Osteoblast (primary cell): ENCODE measurements around the gene RNF151. TPM values are rescaled to one million over a fixed set of nuclear protein-coding genes. Genes with fewer than 3 reads are reported as not detected.
A peak's percentile ranks its signal among the peaks of the same experiment; 100 is the strongest.

ENCODE experiments used
- DNase-seq: peaks from one replicate; pipeline ENCODE4 v3.0.0; 2011; ENCODE audit warnings: low spot score, mixed read lengths; ENCODE audit not compliant: insufficient read length; ENCODE audit errors: missing footprints
- H2AFZ ChIP-seq: 2 replicates; pipeline ENCODE4 v1.6.0; 2011; ENCODE audit warnings: mild to moderate bottlenecking, low read length
- H3K27ac ChIP-seq: 2 replicates; pipeline ENCODE4 v1.5.1; 2011; ENCODE audit warnings: mild to moderate bottlenecking, low read depth, low read length, moderate library complexity
- H3K27me3 ChIP-seq: 2 replicates; pipeline ENCODE4 v1.6.0; 2012; ENCODE audit warnings: mild to moderate bottlenecking, control low read depth, inconsistent platforms, low read length, moderate library complexity; ENCODE audit not compliant: insufficient read depth
- H3K36me3 ChIP-seq: 2 replicates; pipeline ENCODE4 v1.5.1; 2011; ENCODE audit warnings: mild to moderate bottlenecking, low read length, control low read depth, moderate library complexity; ENCODE audit not compliant: insufficient read depth
- H3K4me1 ChIP-seq: 2 replicates; pipeline ENCODE4 v1.5.1; 2011; ENCODE audit warnings: mild to moderate bottlenecking, low read length, control low read depth, moderate library complexity; ENCODE audit not compliant: insufficient read depth
- H3K4me2 ChIP-seq: 2 replicates; pipeline ENCODE4 v1.6.0; 2011; ENCODE audit warnings: mild to moderate bottlenecking, low read length; ENCODE audit not compliant: insufficient read depth
- H3K4me3 ChIP-seq: fragments of 200-600 bp; sonication (generic); 3 replicates; pipeline ENCODE4 v1.5.1; 2012; ENCODE audit warnings: mild to moderate bottlenecking, low read length, inconsistent platforms; ENCODE audit not compliant: insufficient read depth
- H3K79me2 ChIP-seq: 2 replicates; pipeline ENCODE4 v1.6.0; 2012; ENCODE audit warnings: mild to moderate bottlenecking, low read length, control low read depth, inconsistent platforms; ENCODE audit not compliant: insufficient read depth
- H3K9me3 ChIP-seq: 2 replicates; pipeline ENCODE4 v1.5.1; 2011; ENCODE audit warnings: low read depth, low read length, control low read depth
- H4K20me1 ChIP-seq: 2 replicates; pipeline ENCODE4 v1.6.0; 2012; ENCODE audit warnings: mild to moderate bottlenecking, low read length, control low read depth; ENCODE audit not compliant: insufficient read depth
- total RNA-seq: library from RNA; depleted of rRNA; stranded (reverse); fragments of >200 nt; gene quantifications from 2 replicates; pipeline ENCODE4 v1.2.3, GENCODE V29; 2012
- TF ChIP-seq, protein P1 (sequence below): IDR thresholded peaks from 2 replicates; pipeline ENCODE4 v1.5.1; 2011; ENCODE audit warnings: mild to moderate bottlenecking, low read depth, low read length, moderate library complexity; ENCODE audit errors: extremely low read depth

RNF151 gene
- total RNA-seq, 1 donor: 0.36 TPM

- Histone ChIP-seq H3K79me2 (no peaks in the 10 kb centered on the region), H3K4me3 (no peak overlapping the region), H3K27ac (no peak overlapping the region), H3K4me2 (no peak overlapping the region), H2AFZ (no peak overlapping the region), H3K9me3 (no peaks in the 10 kb centered on the region), H3K27me3 (no peaks in the 10 kb centered on the region), H3K36me3 (no peaks in the 10 kb centered on the region), H4K20me1 (no peaks in the 10 kb centered on the region), H3K4me1 (peaks cover 10% of the 10 kb centered on the region)
- peak; percentile 66 for DNase-seq
- TF ChIP-seq, protein P1, sequence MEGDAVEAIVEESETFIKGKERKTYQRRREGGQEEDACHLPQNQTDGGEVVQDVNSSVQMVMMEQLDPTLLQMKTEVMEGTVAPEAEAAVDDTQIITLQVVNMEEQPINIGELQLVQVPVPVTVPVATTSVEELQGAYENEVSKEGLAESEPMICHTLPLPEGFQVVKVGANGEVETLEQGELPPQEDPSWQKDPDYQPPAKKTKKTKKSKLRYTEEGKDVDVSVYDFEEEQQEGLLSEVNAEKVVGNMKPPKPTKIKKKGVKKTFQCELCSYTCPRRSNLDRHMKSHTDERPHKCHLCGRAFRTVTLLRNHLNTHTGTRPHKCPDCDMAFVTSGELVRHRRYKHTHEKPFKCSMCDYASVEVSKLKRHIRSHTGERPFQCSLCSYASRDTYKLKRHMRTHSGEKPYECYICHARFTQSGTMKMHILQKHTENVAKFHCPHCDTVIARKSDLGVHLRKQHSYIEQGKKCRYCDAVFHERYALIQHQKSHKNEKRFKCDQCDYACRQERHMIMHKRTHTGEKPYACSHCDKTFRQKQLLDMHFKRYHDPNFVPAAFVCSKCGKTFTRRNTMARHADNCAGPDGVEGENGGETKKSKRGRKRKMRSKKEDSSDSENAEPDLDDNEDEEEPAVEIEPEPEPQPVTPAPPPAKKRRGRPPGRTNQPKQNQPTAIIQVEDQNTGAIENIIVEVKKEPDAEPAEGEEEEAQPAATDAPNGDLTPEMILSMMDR: no peak
Observed at GRCh38 chr16:1946495-1947368, 19.9 kb upstream of the RNF151 start.

DNA sequence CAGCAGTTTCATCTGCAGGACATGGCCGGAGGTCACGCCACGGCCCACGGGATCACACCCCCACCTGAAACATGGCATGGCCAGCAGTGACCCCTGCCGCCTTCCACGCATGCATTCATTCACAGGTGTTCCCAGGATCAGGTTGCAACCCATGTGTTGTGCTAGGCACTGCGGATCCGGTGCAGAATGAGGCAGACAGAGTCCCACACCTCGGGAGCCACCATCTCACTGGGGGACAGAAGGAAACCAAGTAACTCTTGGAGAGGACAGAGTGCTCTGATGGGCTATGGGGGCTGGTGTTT, 19.3 kb upstream of the RNF151 start:
- Histone ChIP-seq H3K27ac (no peak overlapping the region), H3K27me3 (no peaks in the 10 kb centered on the region), H2AFZ (no peak overlapping the region), H3K4me3 (no peak overlapping the region), H3K4me2 (no peak overlapping the region), H3K9me3 (no peaks in the 10 kb centered on the region), H3K79me2 (no peaks in the 10 kb centered on the region), H4K20me1 (no peaks in the 10 kb centered on the region), H3K4me1 (peaks cover 7% of the 10 kb centered on the region), H3K36me3 (no peaks in the 10 kb centered on the region)
- DNase-seq: no peak
- TF ChIP-seq, protein P1: no peak

DNA sequence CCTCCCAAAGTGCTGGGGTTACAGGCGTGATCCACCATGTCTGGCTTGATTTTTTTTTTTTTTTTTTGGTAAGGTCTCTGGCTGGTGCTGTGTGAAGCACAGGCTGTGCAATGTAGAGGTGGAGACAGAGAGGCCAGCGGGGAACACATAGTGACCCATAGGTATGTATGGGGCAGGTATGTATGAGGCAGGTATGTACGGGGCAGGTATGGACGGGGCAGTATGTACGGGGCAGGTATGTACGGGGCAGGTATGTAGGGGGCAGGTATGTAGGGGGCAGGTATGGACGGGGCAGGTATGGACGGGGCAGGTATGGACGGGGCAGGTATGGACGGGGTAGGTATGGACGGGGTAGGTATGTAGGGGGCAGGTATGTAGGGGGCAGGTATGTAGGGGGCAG, 17.1 kb upstream of the RNF151 start:
- Histone ChIP-seq H3K27ac (no peak overlapping the region), H3K79me2 (no peaks in the 10 kb centered on the region), H3K9me3 (no peaks in the 10 kb centered on the region), H3K27me3 (no peaks in the 10 kb centered on the region), H3K4me2 (no peak overlapping the region), H2AFZ (no peak overlapping the region), H4K20me1 (no peaks in the 10 kb centered on the region), H3K4me1 (no peaks in the 10 kb centered on the region), H3K36me3 (no peaks in the 10 kb centered on the region), H3K4me3 (no peak overlapping the region)
- TF ChIP-seq, protein P1: no peak
- no peak for DNase-seq

GRCh38 chr16:1950047-1950446, 16.6 kb upstream of the RNF151 start:
- no peaks in the 10 kb centered on the region for H3K4me1 ChIP-seq
- no peak overlapping the region for H3K4me3 ChIP-seq
- H2AFZ ChIP-seq: no peak overlapping the region
- H3K4me2 ChIP-seq: no peak overlapping the region
- TF ChIP-seq, protein P1: no peak
- no peaks in the 10 kb centered on the region for H3K27me3 ChIP-seq
- peak; percentile 29 for DNase-seq
- no peaks in the 10 kb centered on the region for H3K79me2 ChIP-seq
- H4K20me1 ChIP-seq: no peaks in the 10 kb centered on the region
- no peaks in the 10 kb centered on the region for H3K36me3 ChIP-seq
- H3K27ac ChIP-seq: no peak overlapping the region
- H3K9me3 ChIP-seq: no peaks in the 10 kb centered on the region
